ENCODE measurements around the gene FAM131A.

The FAM131A gene

DNA sequence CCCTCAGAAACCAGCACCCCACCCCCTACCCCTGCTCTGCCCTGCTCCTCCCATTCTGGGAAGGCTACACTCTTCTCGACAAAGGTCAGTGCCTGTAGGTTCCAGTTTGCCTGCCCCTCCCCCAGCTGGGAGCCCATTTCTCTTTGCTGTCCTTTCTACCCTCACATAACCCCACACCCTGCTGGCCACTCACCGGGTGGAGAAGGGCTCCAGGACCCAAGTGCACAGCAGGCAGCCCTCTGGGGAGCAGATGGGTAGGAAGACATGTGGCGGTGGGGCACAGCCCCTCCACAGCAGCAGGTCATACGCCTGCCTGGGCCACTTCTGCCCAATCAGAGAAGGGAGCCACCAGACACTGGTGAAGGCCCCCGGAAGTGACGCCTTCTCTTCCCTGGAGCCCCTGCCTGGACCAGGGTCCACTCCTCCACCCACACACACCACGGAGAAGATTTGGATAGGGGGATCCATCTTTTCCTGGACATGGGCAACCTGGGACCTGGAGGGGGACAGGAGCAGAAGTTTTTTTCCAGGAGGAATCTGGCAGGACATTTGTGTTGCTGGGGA is 40.6 kb downstream of the FAM131A start, which contains the start of gene THPO:
Gene THPO, minus strand, starts transcription at position 326 of the 564 bp plus-strand sequence. CDS start 1,948 bp downstream, outside the sequence.
- DNase-seq (ENCODE audit: low read depth), result no peak

DNA sequence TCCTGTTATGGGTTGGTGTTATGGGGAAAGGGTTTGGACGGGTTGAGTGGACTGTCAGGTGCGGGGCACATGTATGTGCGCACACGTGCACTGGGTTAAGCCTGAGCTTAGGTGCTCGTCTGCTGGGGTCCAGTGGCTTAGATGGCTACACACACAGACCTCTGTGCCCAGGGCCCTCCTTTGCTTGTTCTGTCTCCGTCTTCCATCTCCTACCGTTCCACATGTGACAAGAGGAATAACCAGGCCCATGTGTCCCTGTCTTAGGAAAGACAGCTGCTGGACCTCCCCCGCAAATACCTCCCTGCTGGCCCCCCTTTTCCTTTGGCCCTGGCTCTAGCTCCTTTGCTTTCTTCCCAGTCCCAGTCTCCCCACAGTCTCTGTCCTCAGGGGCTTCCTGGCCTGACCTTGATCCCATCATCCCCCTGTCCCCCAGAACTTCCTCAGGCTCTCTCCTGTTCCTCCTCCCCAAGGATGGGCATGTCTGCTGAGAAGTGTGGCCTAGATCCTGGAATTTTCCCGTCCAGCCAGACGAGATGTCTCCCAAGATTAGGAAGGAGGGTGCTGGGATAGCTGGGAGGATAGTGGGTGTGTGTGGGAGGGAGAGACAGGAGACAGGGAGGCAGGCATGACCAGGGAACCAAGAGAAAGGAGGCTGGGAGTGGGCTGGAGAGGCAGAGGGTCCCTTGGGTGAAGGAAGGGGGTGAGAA is 41.4 kb downstream of the FAM131A start:
- no peak for DNase-seq (ENCODE audit: low read depth)

DNA sequence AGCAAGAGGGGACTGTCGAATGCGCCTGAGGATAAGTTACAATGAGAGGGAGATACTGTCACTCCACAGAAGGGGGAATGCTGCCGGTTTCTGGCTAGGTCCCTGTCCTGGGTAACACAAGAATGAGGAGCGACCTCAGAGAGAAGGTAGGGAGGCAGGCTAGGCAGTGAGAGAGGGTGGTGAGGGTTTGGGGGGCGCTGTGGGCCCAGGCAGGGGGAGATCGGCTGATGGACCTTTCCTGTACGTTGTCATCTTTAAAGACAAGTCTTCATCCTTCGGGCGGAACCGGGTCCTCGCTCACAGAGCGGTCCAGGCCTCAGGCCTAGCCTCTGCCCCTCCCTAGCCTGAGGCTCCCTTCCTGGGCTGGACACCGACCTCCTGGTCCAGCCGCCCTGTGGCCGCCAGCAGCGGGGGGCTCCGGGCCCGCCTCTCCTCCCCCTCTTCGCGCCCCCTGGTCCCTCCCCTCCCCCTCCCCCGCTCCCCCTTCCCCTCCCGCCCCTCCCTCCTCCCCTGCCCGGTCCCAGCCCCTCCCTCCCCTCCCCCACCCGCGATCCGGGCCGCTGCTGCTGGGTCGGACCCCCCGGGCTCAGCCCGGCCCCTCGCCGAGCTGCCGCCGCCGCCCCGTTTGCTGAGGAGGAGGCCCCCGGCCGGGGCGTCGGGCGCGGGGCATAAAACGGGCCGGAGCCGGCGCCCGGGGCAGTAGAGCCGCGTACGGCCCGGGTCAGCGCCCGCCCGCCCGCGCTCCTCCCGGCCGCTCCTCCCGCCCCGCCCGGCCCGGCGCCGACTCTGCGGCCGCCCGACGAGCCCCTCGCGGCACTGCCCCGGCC is 42.2 kb downstream of the FAM131A start, which contains the start of gene CHRD:
Gene CHRD, plus strand, starts transcription at position 697 of the 827 bp plus-strand sequence. CDS start 265 bp downstream, outside the sequence.
- DNase-seq (ENCODE audit: low read depth), result no peak

DNA sequence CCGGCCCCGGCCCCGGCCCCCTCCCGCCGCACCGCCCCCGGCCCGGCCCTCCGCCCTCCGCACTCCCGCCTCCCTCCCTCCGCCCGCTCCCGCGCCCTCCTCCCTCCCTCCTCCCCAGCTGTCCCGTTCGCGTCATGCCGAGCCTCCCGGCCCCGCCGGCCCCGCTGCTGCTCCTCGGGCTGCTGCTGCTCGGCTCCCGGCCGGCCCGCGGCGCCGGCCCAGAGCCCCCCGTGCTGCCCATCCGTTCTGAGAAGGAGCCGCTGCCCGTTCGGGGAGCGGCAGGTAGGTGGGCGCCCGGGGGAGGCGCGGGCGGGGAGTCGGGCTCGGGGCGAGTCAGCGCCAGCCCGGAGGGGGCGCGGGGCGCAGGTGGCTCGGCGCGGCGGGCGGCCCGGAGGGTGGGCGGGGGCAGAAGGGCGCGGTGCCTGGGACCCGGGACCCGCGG is 42.8 kb downstream of the FAM131A start:
- no peak for DNase-seq (ENCODE audit: low read depth)

DNA sequence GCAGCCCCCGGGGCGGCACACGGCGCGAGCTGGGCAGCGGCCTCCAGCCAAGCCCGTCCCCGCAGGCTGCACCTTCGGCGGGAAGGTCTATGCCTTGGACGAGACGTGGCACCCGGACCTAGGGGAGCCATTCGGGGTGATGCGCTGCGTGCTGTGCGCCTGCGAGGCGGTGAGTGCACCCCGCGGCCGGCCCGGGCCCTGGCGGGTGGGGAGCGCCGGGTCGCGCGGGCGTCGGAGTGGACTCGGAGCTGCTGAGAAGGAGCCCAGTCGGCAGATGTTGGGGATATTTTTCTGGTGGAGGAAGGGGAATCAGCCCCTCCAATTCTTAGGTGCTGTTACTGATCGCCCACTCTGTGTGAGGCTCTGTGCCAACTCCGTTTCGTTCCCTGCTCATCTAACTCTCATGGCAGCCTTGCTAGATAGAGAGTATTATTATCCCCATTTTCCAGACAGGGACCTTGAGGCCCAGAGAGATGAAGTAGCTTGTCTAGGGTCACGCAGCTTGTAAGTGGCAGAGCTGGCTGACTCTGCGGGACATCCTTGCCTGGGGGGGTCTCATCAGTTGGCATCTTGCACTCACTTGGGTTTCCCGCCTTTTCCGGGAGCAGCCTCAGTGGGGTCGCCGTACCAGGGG is 43.3 kb downstream of the FAM131A start:
- no peak for DNase-seq (ENCODE audit: low read depth)

DNA sequence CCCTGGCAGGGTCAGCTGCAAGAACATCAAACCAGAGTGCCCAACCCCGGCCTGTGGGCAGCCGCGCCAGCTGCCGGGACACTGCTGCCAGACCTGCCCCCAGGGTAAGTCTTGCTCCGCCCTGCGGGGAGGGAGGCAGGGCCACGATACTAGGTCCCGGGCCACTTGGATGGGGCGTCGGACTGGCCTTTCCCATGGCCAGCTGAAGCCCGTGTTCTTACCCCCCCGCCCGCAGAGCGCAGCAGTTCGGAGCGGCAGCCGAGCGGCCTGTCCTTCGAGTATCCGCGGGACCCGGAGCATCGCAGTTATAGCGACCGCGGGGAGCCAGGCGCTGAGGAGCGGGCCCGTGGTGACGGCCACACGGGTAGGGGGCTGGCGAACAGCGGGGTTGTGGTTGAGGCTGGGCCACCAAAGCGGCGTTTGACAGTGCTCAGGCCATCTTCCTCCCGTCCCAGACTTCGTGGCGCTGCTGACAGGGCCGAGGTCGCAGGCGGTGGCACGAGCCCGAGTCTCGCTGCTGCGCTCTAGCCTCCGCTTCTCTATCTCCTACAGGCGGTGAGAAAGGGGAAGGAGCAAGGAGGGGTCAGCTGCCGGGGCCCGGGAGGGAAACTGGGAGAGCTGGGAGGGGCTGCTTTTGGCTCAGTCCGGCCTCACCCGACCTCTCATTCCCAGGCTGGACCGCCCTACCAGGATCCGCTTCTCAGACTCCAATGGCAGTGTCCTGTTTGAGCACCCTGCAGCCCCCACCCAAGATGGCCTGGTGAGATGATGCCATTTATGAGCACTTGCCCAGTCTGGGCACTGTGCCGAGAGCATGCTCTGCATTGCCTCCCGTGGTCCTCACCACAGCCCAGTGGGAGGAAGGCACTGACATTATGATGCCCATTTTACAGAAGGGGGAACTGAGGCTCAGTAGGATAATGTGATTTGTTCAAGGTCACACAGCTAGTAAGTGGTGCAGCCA is 44.1 kb downstream of the FAM131A start:
- no peak for DNase-seq (ENCODE audit: low read depth)

DNA sequence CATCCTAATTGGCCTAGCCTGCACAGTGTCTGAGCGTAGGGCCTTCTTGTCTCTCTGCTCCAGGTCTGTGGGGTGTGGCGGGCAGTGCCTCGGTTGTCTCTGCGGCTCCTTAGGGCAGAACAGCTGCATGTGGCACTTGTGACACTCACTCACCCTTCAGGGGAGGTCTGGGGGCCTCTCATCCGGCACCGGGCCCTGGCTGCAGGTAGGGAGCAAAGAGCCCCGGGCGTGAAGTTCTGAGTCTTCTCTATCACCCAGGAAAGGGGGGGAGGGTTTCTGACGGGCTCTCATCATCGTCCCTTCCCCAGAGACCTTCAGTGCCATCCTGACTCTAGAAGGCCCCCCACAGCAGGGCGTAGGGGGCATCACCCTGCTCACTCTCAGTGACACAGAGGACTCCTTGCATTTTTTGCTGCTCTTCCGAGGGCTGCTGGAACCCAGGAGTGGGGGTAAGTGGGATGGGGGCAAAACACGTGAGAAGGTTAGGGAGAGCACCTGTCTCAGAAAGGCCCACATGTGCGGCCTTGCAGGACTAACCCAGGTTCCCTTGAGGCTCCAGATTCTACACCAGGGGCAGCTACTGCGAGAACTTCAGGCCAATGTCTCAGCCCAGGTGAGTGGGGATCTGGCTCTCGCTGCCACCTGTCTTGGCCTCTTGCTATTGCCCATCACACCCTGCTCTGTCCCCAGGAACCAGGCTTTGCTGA is 45.1 kb downstream of the FAM131A start:
- DNase-seq (ENCODE audit: low read depth), result no peak

DNA sequence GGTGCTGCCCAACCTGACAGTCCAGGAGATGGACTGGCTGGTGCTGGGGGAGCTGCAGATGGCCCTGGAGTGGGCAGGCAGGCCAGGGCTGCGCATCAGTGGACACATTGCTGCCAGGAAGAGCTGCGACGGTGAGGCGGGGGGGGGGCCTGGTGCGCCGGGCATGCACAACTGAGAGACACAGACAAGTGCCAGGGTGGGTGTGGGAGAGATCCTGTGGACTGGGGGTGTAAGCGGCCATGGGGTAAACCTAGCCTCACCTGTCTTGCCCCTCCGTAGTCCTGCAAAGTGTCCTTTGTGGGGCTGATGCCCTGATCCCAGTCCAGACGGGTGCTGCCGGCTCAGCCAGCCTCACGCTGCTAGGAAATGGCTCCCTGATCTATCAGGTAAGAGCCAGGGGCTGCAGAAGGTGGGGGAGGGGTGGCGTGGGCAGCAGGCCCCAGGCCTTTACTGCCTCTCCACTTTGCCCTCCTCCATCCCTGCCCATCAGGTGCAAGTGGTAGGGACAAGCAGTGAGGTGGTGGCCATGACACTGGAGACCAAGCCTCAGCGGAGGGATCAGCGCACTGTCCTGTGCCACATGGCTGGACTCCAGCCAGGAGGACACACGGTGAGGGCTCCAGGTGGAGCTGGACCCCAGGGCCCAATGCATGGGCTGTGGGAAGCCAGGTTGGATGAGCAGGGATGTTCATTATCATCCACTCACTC is 45.8 kb downstream of the FAM131A start:
- DNase-seq (ENCODE audit: low read depth), result no peak

DNA sequence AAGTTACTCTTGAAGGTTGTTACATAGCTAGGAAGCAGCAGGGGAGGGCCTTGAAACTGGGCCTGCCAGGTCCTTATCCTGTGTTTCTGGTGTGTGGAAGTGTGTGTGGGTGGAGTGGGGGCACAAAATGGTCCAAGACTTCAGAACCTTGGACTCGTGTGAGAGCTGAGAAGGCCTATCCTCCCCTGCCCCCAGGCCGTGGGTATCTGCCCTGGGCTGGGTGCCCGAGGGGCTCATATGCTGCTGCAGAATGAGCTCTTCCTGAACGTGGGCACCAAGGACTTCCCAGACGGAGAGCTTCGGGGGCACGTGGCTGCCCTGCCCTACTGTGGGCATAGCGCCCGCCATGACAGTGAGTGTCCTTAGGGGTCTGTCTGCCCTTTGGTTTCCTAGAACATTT is 46.9 kb downstream of the FAM131A start:
- no peak for DNase-seq (ENCODE audit: low read depth)

DNA sequence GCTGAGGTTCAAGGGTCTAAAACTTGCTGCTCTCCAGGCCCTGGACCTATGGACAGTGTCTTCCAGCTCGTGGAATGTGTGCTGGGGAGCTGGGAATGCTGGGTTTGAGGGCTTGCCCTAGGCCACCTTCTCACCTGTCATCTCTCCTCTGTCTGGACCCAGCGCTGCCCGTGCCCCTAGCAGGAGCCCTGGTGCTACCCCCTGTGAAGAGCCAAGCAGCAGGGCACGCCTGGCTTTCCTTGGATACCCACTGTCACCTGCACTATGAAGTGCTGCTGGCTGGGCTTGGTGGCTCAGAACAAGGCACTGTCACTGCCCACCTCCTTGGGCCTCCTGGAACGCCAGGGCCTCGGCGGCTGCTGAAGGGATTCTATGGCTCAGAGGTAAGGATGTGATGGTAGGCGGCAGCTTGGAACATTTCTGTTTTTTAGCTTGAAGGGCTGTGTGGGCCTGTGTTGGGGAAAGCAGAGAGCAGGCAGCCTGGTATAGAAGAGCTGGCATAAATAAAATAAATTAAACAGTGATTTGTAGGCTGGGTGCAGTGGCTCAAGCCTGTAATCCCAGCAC is 47.5 kb downstream of the FAM131A start:
- DNase-seq (ENCODE audit: low read depth), result no peak

DNA sequence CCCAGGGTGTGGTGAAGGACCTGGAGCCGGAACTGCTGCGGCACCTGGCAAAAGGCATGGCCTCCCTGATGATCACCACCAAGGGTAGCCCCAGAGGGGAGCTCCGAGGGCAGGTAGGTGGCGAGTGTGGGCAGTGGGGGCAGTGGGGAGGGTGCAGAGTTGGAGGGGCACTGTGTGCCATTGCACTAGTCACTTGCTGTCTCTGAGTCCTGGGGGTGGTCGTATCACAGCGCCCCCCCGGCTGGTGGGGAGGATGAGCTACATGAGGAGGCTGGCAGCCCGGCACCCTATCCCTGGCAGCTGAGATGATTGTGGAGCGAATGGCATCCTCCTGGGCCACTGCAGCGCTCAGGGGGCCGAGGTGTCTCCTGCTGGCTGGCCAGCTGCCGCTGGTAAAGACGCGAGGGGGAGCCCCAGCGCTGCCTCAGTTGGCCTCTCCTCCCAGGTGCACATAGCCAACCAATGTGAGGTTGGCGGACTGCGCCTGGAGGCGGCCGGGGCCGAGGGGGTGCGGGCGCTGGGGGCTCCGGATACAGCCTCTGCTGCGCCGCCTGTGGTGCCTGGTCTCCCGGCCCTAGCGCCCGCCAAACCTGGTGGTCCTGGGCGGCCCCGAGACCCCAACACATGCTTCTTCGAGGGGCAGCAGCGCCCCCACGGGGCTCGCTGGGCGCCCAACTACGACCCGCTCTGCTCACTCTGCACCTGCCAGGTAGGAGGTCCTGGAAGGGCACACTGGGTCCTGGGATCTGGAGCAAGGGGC is 48.8 kb downstream of the FAM131A start:
- DNase-seq (ENCODE audit: low read depth), result no peak

DNA sequence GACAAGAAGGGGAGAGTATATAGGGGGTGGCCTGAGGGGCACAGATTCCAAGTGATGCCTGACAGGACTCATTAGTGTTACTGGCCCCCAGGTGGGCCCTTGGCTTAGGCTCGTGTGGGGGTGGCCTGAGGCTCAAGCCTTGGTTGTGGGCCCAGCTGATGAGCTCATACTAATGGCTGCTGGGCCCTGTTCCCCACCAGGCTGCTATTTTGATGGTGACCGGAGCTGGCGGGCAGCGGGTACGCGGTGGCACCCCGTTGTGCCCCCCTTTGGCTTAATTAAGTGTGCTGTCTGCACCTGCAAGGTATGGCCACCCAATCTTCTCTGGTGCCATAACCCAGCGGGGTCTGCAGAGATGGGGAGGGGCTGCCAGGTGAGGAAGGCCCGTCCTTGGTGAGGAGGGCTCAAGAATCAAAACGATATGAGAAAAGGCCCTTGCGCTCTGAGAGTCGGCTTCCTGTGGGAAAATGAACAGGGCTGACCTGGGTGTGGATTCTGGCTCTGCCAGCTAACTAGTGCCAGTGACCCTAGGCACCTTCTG is 49.8 kb downstream of the FAM131A start:
- no peak for DNase-seq (ENCODE audit: low read depth)

DNA sequence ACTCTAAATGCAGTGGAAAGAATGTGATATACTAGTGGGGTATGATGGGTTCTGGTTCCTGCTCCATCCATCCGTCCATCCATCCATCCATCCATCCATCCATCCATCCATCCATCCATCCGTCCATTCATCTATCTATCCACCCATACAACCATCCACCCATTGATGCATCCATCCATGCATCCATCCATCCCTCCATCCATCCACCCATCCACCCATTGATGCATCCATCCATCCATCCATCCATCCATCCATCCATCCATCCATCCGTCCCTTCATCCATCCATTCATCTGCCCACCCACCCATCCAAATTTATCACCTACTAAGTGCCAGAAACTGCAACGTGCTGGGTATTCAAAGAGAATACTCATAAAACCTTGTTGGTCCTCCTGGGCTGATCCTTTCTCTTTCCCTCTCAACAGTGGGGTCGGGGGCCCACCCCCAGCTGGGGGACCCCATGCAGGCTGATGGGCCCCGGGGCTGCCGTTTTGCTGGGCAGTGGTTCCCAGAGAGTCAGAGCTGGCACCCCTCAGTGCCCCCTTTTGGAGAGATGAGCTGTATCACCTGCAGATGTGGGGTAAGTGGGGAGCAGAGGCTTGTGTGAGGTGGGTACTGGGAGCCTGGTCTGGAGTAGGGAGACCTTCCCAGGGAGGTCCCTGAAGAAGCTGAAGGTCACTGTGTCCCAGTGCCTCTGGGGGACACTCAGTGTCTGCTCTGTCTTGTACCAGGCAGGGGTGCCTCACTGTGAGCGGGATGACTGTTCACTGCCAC is 51.0 kb downstream of the FAM131A start:
- no peak for DNase-seq (ENCODE audit: low read depth)

DNA sequence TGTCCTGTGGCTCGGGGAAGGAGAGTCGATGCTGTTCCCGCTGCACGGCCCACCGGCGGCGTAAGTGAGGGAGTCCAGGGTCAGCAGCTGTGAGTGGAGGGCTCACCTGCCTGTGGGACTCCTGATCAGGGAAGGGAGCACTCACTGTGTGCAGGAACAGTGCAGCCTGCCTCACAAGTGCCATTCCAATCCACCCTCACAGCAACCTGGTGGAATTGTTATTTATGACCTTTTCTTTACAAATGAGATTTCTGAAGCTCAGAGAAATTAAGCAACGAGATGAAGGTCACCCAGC is 51.5 kb downstream of the FAM131A start:
- no peak for DNase-seq (ENCODE audit: low read depth)

DNA sequence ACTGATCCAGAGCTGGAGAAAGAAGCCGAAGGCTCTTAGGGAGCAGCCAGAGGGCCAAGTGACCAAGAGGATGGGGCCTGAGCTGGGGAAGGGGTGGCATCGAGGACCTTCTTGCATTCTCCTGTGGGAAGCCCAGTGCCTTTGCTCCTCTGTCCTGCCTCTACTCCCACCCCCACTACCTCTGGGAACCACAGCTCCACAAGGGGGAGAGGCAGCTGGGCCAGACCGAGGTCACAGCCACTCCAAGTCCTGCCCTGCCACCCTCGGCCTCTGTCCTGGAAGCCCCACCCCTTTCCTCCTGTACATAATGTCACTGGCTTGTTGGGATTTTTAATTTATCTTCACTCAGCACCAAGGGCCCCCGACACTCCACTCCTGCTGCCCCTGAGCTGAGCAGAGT is 52.0 kb downstream of the FAM131A start:
- DNase-seq (ENCODE audit: low read depth), result no peak

DNA sequence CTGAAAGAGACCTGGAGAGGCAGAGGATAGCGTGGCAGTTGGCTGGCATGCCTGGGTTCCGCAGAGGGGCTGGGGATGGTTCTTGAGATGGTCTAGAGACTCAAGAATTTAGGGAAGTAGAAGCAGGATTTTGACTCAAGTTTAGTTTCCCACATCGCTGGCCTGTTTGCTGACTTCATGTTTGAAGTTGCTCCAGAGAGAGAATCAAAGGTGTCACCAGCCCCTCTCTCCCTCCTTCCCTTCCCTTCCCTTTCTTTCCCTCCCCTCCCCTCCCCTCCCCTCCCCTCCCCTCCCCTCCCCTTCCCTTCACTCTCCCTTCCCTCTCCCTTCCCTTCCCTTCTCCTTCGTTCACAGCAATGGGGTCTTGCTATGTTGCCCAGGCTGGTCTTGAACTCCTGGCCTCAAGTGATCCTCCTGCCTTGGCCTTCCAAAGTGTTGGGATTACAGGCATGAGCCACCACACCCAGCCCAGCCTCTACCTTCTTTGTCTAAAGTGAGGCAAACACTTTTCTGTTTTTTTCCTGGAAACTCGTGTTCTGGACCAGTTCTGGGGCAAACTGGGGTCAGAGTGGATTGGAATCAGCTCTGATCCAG is 52.6 kb downstream of the FAM131A start:
- no peak for DNase-seq (ENCODE audit: low read depth)

DNA sequence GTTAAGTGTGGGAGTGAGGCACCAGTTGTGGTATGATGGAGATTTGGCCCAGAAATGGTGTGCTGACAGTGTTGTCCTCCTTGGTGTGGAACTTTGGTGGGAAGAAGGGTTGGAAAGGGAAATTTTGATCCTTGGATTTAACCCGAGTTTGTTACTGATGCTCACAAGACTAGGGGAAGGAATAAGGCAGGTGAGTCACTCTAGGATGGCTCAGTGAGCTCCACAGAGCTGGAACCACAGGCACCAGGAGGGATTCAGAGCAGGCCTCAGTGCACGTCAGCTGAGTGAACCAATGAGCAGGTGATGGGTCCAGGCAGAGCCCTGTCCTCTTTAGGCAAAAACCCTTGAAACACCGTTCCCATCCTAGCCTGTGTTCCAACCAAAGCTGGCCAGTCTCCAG is 53.9 kb downstream of the FAM131A start:
- DNase-seq (ENCODE audit: low read depth), result no peak

DNA sequence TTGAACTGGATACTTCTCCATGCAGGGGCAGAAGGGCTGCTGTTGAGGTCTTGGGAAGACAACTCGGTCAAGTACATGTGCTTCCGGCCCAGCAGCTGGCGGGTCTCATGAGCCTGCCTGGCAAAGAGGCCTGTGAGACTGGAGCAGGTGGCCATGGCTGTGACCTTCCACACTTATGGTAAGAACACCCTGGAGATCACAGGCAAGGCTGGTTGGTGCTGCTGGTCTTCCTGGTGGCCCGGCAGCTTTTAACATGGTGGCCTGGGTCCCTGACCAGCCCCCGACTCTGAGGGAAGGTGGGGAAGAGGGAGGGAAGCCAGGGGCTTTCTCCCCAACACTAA is 57.9 kb downstream of the FAM131A start:
- no peak for DNase-seq (ENCODE audit: low read depth)

All from stimulated activated CD8-positive, alpha-beta memory T cell treated with anti-CD3 and anti-CD28 coated beads, Interleukin-12 subunit alpha, Interleukin-12 subunit beta, amount 100 ng/mL, for 1 hour (primary cell).